HG02840 (cell line): ENCODE results near the gene RALGAPA2.

Experiments
- ATAC-seq: cut with Tn5 transposase; IDR thresholded peaks from one replicate; pipeline ENCODE4 v1.9.1; 2021; ENCODE audit warnings: mild to moderate bottlenecking, moderate library complexity, moderate number of reproducible peaks; ENCODE audit not compliant: unreplicated experiment, low FRiP score

Gene RALGAPA2

DNA sequence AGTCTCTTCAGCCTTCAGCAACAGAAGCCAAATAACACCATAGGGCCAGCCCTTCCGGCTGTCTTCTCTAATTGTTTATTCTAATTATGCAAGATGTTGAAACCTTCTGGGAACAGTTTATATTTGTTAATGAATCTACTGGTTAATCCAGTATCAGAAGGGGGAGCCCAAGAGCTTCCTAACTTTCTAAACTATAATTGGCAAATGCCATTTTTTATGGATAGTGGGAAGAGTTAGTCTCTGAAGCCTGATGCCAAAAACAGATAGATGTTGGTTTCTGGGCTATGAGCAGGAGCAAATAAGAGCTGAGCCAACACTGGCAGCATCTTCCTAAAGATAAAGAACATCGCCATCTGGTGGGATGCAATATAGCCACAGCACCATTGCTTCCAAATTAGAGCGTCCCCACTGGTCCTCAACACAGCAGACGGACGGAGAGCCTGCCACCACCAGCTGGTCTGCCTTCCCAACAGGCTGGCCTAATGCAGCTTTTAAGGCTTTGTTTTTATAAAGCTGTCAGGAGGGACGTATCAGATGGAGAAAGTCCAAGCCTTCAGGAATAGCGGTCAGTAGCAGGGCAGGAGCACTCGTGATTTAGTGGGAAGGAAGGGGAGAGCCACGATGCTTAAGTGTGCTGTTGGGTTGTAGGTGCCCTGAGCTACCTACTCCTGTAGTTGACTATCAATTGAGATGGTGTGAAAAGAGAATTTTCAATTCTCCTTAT, 118.8 kb downstream of the RALGAPA2 start:
- no peak for ATAC-seq

DNA sequence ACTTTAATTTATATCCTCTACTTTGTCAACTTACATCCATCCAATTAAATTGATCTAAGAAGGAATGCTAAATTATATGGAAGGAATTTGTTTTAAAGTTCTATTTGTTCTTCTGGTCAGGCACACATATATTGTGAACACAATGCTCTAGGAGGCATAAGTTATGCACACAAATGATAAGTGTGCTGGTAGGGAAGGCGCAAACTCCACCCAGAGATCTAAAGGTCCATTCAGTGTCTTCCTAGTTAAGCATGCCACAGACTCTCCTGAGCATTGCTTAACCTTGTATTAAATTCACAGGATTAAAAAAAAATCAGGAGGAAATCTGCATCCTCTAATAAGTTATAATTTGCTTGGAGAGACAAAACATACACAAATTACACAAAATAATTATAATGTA, 127.3 kb downstream of the RALGAPA2 start:
- no peak for ATAC-seq

DNA sequence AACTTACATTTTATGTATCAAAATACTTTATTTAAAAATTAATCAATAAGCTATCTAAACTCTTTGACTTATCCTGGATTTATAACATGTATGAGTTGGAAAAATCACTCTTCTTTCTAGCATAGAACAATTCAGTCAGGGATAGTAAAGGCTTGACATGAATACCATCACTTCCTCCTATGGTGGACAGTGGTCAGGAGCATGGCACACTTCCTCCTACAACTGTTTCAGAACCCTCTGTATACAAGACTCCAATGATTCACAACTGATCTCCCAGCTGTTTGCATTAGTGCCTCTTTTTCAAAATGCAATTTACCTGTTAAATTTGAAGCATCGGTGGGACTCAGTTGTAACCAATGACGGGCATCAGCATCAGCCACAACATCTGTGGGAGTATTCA, 129.7 kb downstream of the RALGAPA2 start:
- no peak for ATAC-seq

DNA sequence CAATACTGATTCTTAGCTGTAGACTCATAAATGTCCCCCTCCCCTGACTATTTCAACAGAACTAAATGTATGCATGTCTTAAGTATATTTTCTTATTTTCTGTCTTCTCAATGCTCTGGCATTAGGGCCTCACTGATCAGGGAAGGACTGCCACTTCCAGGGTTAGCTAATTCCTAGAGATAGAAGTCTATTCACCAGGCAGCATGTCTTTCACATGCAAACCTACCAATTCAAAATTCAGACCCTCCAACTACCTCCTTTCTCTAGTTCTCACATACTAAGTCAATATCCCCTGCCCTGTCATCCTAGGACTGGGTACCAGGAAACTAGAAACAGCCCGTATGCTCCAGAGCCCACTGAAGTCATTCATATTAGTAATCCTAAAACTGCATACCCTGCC, 132.3 kb downstream of the RALGAPA2 start:
- no peak for ATAC-seq

DNA sequence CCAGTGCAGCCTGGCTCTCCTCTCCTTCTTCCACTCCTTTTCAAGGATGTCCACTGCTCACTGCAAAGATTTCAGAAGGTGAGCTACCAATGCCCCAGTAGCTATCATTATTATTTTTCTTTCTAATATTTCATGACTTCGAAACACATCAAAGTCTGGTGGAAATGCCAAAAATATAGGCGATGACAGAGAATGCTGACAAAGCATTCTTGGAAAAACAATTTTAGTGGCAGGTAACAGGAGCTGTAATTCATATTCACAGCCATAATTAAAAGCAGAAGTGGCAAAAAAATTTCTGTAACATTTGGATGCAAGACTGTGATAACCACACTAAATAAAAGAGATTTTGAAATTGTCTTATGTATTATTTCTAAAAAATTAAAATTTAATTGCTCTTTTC, 133.6 kb downstream of the RALGAPA2 start:
- no peak for ATAC-seq

DNA sequence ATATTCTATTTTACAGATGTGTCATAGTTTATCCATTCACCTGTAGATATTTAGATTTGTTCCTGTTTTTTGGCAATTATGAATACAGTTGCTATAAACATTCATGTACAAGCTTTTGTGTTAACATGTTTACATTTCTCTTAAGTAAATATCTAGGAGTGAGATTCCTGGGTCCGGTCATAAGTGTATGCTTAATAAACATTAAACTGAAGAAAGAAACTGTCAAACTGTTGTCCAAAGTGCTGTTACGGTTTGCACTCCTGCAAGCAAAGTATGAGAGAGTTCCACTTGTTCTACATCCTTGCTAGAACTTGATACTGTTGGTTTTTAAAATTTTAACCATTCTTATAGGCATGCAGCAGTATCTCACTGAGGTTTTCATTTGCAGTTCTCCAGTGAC, 138.6 kb downstream of the RALGAPA2 start:
- ATAC-seq = no peak

DNA sequence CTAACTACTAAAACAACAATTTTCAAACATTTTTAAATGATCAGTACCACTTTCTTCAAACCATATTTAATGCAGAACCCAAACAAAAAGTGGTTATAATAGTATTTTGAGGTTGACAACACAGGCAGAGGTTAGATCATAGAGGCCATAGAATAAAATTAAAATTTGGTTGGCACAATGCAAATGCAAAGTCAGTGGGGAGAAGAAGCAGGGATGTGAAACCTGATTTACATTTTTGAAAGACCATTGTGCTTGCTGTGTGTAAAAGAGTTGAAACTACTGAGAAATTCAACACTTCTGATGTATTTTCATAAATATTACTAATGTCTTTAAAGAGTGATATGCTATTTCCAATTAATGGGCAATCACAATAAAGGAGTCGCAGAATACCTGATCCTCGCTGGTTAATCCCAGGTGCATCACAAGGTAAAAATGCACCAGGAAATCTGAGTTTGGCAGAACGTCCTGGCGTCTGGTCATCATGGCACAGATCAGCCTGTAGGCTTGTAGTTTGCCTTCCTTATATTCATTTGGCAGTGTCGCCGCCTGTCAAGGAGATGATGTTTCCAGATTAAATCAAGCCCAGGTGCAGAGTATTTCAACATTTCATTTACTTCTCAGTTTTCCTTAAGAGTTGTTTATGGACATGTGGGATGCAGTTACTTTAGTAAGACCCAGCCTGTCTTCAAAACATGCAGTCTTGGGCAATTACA, 141.2 kb downstream of the RALGAPA2 start:
- no peak for ATAC-seq

DNA sequence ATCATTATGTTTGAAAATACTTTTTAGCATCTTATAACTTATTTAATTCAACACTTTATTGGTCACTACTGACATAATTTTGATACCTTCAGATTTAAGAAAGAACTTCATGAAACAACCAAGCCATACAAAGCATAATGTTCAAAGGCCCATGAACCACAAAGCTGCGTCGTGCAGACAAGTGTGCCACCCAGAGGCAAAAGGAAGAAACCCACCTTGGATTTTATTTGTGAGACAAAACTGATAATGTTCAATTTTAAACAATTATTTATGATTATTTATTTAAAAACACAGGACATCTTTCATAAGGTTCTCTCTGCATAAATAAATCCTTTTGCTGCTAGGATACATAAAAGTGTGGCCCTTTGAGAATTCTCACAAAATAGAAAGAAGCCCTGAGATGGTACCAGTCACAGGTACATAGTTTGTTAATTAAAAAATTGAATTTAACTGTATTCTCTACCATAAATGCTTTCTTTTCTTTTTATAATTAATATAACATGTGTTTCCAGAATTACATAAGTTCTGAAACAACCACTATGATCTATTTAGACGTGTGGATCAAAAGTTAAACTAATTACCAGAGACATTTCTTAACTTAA, 143.7 kb downstream of the RALGAPA2 start:
- ATAC-seq = no peak

DNA sequence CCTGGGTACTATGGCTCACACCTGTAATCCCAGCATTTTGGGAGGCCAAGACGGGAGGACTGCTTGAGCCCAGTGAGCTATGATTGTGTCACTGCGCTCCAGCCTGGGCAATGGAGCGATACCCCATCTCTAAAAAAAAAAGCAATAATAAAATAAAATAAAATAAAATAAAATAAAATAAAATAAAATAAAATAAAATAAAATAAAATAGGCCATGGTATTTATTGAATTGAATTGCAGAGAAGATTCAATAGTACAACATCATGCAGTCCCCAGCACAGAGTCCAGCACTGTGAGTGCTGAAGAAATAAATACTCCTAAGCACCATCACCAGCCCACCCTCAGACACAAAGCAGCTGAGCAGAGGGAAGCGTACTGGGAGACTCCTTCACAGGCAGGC, 144.7 kb downstream of the RALGAPA2 start:
- no peak for ATAC-seq

DNA sequence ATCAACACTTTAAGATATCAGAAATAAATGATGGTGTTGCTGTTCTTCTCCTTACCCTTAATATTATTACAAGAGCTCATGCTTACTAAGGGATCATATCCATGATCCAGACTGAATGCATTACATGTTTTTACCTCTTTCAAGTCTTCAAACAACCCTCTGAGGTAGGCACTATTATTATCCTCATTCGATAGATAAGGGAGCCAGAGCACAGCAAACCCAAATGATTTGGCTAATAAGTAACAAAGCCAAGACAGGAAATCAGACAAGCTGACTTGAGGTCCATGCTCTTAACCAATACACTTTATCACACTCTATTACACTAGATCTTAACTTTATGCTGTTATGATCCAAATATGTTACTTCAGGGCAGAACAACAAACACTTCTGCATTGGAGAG, 145.9 kb downstream of the RALGAPA2 start:
- ATAC-seq = no peak

DNA sequence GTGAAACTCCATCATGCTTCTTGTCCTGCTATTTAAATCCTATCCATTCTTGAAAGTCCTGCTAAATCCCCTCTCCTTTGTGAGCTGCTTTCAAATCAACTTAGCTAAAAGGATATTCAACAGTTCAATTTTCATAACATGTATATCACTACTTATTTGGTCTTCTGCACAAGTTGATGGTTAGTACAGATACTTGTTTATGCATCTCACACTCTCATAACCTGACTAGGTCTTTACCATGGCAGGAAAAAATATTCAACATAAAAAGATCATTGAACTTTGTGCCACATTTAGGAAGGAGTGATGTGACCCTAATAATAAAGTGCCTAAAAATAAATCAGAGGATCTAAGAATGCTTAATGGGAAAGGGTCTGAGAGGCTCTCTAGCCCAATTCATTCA, 148.2 kb downstream of the RALGAPA2 start:
- ATAC-seq = no peak

DNA sequence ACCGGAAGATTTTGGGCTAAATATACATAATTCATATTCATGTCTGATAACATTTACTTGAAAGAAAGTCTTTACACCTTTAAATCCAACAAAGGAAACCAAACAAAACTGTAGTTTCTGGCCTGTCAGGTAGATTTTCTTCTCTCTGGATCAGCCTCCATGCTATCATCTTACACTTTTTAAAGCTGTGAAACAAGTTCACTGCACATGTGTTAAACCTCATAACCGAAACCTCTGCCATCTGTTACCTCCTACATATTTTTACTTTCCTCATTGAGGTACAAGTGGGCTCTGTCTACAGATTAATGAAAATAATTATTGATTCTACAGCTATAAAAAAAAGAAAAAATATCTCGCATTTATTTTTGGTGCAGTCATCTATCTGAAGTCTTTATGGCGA, 149.9 kb downstream of the RALGAPA2 start:
- ATAC-seq = no peak

DNA sequence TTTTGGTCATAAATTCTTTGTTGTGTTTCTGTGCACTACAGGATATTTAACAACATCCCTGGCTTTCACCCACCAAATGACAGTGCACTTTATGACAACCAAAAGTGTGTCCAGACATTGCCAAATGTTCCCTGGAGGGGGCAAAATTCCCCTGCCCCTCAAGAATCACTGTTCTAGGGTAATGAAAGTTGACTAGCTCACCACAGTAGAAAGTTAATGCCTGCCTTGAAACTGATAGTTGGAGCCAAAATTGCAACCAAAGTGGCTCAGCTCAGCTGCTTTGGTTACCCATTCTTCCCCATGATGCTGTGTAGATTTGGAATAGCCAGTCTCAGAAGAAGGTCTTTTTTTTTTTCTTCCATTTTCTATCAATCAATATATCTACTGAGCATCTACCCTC, 150.6 kb downstream of the RALGAPA2 start:
- no peak for ATAC-seq

DNA sequence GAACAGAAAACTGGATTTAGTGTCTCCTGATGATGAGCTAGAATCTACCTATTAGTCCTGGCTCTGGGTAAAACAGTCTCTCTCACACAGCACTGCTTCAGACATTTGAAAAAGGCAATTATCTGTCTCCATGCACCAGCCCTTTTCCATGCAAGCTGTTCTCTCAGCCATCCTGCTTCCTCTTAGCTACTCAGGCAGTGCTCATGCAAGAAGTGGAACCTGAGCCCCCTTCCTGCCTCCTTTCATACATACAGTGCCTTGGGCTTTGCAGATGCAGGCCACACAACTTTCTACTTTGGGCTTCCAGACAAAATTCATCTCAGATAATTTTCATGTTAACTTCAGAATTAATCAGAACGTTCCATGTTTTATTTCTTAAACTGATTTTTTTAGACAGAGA, 151.3 kb downstream of the RALGAPA2 start:
- no peak for ATAC-seq

DNA sequence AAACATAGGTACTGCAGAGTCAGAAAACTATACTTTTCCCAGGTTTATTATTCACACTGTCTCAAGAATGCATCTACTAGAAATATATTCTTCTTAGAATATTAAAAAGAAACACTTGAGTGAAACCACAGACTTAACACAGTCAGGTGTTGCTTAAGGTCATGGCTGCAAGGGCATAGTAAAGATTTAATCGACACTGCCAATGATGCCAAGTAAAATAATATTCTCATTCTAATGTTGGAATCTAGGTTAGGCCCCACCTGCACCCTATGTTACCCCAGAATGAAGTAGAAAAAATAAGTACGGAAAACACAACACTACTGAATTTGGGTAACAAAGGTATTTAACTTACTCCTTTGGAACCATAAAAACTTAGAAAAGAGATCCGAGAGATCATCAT, 155.0 kb downstream of the RALGAPA2 start:
- ATAC-seq = no peak

DNA sequence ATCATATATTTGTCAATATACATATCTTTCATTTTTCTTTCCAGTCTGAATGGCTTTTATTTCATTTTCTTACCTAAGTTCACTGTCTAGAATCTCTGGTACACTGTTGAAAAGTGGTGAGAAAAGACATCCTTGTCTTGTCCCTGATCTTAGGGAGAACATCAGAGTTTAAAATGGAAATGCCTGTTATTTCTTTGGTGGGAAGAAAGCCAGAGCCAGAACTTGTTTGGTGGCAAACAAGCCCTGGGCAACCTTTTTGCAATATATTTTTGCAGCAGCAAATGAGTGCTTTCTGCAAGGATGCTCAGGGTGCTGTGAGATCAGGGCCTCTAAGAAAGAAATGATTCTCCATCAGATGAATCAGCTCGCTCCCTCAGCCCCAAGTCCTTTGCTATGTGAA, 156.6 kb downstream of the RALGAPA2 start:
- no peak for ATAC-seq

DNA sequence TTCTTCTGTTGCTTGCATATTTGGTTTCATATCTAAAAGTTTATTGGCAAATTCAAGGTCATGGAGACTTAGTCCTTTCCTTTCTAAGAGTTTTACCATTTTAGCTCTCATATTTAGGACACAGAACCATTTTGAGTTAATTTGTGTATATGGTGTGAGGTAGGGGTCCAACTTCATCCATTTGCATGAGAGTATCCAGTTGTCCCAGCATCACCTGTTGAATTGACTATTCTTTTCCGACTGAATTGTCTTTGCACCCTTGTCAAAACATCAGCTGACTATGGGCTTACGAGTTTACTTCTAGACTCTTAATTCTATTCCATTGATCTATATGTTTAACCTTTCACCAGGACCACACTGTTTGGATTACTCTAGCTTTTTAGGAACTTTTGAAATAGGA, 157.5 kb downstream of the RALGAPA2 start:
- ATAC-seq = no peak

DNA sequence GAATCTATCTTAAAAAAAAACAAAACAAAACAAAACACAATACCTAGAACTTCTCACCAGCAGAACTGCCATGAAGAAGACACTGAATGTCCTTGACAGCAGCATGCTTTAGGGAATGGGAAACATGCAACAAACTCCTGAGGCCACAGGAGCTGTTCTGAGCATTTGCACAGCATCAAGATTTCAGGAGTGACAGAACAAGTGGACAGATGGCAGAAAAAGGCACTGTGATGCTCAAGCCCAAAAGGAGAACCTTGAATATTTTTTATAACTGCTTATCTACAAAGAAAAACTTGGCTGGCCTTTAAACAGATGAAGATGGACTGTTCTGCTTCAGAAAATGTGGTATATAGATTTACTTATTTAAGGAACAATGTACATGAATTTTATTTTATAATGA, 158.9 kb downstream of the RALGAPA2 start:
- no peak for ATAC-seq

DNA sequence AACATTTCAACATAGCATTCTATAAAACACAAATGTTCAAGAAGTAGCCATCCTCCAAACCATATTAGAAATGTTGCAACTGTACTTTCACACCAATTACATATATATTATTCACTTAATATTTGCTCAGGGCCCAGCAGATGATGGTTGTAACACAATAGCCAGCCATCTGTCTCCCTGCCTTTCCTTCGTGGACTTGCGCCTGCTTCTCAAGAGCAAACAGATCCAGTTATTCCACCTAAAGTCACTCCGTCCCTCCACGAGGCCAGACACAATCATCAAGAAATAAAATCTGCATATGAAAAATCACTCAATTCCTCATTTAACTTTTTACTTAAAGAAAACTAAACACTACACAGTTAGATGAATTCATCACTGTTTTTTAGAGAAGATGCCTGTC, 160.4 kb downstream of the RALGAPA2 start:
- ATAC-seq = no peak

DNA sequence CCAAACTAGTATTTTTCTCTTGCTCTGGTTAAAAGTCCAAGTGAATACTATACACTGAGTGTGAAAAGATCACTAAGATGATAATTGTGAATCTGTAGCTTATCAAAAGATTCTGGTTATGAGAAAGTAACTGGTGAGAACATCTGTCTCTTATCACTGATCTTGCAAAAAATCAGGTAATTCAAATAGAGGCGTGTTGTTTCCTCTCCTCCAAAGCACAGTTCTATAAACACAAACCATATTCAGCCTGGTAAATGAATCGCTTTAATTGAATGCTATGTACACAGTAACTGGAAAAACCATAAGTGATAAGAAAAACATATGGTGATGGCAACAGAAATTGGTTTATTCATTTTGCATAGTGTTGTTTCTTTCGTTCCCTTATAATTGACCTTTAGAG, 161.0 kb downstream of the RALGAPA2 start:
- no peak for ATAC-seq

DNA sequence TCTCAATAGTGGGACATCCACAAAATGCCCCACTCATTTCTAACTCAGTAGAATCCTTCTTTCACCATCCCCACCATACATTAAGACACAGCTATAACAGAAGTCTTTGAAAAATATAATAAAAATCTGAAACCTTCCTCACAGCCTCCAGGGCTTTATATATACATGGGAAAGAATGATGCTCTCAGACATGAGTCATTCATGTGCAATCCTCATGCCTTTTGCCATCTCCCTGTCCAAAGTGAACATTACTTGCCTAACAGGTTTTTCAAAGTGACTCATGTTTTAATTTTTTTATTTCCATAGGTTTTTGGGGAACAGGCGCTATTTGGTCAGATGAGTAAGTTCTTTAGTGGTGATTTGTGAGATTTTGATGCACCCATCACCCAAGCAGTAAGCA, 162.7 kb downstream of the RALGAPA2 start:
- no peak for ATAC-seq

DNA sequence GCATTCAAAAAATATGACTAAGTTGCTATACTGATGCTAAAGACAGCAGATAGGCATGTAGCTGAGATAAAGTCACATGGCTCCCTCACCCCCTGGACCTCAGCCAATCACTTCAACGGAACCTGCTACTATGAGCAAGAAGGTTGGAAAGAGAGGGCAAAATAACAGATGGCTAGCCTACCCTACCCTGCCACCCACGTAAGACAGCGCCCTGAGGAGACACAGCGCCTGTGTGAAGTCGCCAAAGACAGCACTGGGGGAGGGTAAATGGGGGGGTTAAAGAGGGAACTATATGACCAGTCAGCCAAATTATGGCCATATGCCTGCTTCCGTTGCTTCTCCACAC, 163.2 kb downstream of the RALGAPA2 start:
- ATAC-seq = no peak
